HG02588 (cell line): ENCODE results near the gene ZSCAN26.
"Not testable (repeated sequence)": the region's sequence is repeated elsewhere in the genome, so short reads cannot be mapped to it uniquely, and the experiment has no call there.

Experiments
- ATAC-seq: cut with Tn5 transposase; IDR thresholded peaks from one replicate; pipeline ENCODE4 v1.9.1; 2021; ENCODE audit warnings: mild to moderate bottlenecking, moderate library complexity; ENCODE audit not compliant: unreplicated experiment

The ZSCAN26 gene

GRCh38 chr6:28315628-28316027, 48.7 kb downstream of the ZSCAN26 start:
- ATAC-seq: no peak

GRCh38 chr6:28317866-28318265, 50.9 kb downstream of the ZSCAN26 start:
- not testable (repeated sequence) for ATAC-seq

- no peak for ATAC-seq
Observed at GRCh38 chr6:28322661-28323060, 55.7 kb downstream of the ZSCAN26 start.

- ATAC-seq: no peak
Observed at GRCh38 chr6:28323813-28324424, 57.0 kb downstream of the ZSCAN26 start.

- no peak for ATAC-seq
Observed at GRCh38 chr6:28326371-28326948, 59.5 kb downstream of the ZSCAN26 start.
